ENCODE data around the gene ATRN. TPM values are rescaled to one million over a fixed set of nuclear protein-coding genes. Genes with fewer than 3 reads are reported as not detected.

ATRN gene
- total RNA-seq, 1 donor from 2014 or later: 31.6 TPM

DNA sequence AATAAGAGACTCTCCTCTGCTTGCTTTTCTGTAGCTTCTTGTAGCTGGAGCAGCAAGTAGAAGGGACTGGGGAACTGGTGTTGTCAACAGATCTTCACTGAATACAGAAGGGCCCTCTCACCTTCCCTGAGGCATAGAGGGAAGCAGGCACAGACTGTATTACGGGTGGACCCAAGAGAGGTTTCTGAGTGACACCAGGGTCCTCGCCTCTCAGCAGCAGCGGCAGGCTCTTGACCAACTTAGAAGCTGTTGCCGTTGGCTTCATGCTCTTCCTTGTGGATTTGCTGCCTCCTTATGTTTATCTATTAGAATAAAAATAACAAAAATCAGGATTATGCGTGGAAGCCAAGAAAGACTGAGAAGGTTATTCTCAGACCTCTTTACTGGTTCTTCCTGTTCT, 160.7 kb downstream of the ATRN start:
- Histone ChIP-seq H3K27ac (no peak overlapping the region), H3K4me1 (no peaks in the 10 kb centered on the region), H3K4me3 (no peak overlapping the region), H3K36me3 (peaks cover 19% of the 10 kb centered on the region), H3K9me3 (no peaks in the 10 kb centered on the region), H3K27me3 (no peaks in the 10 kb centered on the region)
- no peak for DNase-seq
- intact Hi-C loops (cut with DNase I): no loop called here
- TF ChIP-seq, protein P1, sequence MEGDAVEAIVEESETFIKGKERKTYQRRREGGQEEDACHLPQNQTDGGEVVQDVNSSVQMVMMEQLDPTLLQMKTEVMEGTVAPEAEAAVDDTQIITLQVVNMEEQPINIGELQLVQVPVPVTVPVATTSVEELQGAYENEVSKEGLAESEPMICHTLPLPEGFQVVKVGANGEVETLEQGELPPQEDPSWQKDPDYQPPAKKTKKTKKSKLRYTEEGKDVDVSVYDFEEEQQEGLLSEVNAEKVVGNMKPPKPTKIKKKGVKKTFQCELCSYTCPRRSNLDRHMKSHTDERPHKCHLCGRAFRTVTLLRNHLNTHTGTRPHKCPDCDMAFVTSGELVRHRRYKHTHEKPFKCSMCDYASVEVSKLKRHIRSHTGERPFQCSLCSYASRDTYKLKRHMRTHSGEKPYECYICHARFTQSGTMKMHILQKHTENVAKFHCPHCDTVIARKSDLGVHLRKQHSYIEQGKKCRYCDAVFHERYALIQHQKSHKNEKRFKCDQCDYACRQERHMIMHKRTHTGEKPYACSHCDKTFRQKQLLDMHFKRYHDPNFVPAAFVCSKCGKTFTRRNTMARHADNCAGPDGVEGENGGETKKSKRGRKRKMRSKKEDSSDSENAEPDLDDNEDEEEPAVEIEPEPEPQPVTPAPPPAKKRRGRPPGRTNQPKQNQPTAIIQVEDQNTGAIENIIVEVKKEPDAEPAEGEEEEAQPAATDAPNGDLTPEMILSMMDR (IDR thresholded peaks at IDR 0.05): no peak
- no peak for ATAC-seq

DNA sequence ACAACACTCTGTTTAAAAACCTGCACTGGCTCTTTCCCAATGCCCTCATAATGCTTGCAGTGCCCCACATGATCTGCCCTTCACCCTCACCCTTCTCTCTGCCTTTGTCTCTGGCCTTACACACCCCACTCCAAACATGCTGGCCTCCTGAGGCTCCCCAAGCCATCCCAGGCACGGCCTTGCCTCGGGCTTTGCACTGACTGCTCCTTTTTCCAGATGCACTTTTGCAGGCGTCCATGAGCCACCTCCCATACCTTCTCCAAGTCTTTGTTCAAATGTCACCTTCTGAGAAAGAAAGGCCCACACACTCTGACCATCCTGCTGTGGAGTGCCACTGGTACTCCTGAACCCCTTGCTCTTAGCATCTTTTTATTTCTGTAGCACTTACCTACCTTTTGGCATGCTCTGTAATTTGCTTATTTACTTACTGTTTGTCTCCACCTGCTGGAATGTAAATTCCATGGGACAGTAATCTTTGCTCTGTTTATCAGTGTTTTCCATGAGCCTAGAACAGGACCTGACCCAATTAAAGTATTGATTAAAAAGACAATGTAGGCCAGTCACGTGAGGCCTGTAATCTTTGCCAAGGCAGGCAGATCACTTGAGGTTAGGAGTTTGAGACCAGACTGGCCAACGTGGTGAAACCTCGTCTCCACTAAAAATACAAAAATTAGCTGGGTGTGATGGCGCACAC, 161.6 kb downstream of the ATRN start:
- no peak overlapping the region for H3K4me3 ChIP-seq
- H3K27me3 ChIP-seq: no peaks in the 10 kb centered on the region

DNA sequence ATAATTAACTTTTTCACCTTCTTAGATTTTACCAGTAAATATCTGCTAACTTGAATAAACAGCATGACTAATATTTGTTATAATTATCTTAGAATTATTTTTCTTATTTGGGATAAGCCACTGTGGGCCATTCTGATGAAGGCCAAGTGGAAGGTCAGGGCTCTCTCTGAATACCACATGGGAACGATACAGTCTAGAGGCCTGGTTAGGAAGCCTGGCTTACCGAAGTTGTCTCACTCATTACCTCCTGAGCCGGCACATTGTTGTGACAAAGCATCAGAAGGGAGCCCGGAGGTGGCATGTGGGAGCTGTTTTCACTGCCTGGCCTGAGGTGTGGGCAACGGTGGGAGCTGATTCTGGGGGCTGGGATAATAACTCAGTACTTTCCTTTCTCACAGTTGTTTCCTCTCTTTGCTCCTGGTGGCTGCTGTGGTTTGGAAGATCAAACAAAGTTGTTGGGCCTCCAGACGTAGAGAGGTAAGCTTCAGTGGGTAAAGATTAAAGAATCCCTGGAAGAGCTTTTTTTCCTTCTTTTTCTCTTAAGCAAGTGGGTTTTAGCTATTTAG, 163.2 kb downstream of the ATRN start:
- intact Hi-C loops (cut with DNase I): no loop called here
- Histone ChIP-seq H3K27ac (no peak overlapping the region), H3K4me1 (no peaks in the 10 kb centered on the region), H3K36me3 (peaks cover 21% of the 10 kb centered on the region), H3K27me3 (no peaks in the 10 kb centered on the region), H3K9me3 (no peaks in the 10 kb centered on the region), H3K4me3 (no peak overlapping the region)
- DNase-seq (no peak), ATAC-seq (no peak)
- TF ChIP-seq, protein P1 (IDR thresholded peaks at IDR 0.05): no peak

More for the DNA sequence above, 161.6 kb downstream of the ATRN start:
- intact Hi-C loops (cut with DNase I): no loop called here
- Histone ChIP-seq H3K9me3 (no peaks in the 10 kb centered on the region), H3K27ac (no peak overlapping the region), H3K4me1 (no peaks in the 10 kb centered on the region), H3K36me3 (peaks cover 19% of the 10 kb centered on the region)
- DNase-seq (no peak), ATAC-seq (no peak)
- TF ChIP-seq, protein P1 (IDR thresholded peaks at IDR 0.05): no peak

DNA sequence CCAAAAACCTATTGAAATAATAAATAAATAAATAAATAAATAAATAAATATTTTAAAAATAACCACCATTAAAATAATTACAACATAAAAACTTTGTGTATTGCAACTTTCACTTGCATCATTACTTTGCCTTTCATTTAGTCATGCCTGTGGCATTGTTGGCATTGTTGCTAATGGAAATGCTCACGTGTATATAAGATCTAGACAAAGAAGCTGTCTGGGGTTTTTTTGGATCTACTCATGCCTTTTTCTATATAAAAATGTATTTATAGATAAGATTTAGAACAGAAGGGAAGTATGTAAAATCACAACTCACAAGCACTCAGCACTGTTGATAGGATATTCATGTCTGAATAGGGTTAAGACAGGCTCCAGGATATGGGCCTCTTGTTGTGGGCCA, 164.5 kb downstream of the ATRN start:
- TF ChIP-seq, protein P1 (IDR thresholded peaks at IDR 0.05): no peak

DNA sequence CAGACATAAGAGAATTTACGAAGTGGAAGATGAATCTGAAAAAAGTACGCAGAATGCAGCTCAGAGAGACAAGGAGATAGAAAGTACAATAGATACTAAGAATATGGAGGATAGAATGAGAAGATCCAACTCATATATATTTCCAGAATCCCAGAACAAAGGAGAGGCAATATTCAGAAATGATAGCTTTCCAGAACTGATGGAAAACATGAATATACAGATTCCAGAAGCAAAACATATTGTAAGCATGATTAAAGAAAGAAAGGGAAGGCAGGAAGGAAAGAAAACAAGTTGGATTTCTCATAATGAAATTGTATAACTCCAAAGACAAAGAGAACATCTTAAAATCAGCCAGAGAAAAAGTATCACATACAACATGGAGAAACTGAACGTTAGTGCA, 169.4 kb downstream of the ATRN start:
- H3K27ac ChIP-seq: no peak overlapping the region
- H3K27me3 ChIP-seq: no peaks in the 10 kb centered on the region
- no peaks in the 10 kb centered on the region for H3K9me3 ChIP-seq
- DNase-seq (no peak), ATAC-seq (no peak)
- TF ChIP-seq, protein P1 (IDR thresholded peaks at IDR 0.05): no peak
- no peaks in the 10 kb centered on the region for H3K4me1 ChIP-seq
- H3K4me3 ChIP-seq: no peak overlapping the region
- intact Hi-C loops (cut with DNase I): no loop called here
- peaks cover 48% of the 10 kb centered on the region for H3K36me3 ChIP-seq

More for the DNA sequence above, 164.5 kb downstream of the ATRN start:
- H3K27me3 ChIP-seq: no peaks in the 10 kb centered on the region
- H3K27ac ChIP-seq: no peak overlapping the region
- H3K4me3 ChIP-seq: no peak overlapping the region
- no peak for DNase-seq
- H3K4me1 ChIP-seq: no peaks in the 10 kb centered on the region
- no peaks in the 10 kb centered on the region for H3K9me3 ChIP-seq
- intact Hi-C loops (cut with DNase I): no loop called here
- H3K36me3 ChIP-seq: peaks cover 28% of the 10 kb centered on the region
- no peak for ATAC-seq
